Measurements from ENCODE around the gene LRRC74A. TPM values are rescaled to one million over a fixed set of nuclear protein-coding genes. Genes with fewer than 3 reads are reported as not detected.

Gene LRRC74A
- total and polyA plus RNA-seq, 8 donors, result 0.07 TPM; not detected in 7

DNA sequence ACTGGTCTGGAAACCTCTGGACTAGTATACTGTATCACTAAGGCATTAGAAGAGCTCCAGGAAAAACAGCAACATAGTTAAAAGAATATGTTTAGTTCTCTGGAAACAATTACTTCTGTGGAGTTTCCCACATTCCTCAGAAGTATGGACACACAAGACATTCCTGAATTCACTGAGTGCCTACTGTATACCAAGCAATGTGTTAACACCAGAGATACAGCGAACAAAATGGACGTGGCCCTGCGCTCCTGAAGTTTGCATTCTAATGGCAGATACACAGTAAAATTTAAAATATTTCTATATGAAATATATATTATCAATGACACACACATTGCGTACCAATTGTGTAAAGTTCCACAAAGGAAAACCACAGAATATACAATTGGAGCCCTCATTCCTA lies 14.6 kb upstream of the LRRC74A start:
- FAIRE-seq (no peak), DNase-seq (no peak), ATAC-seq (peak in 3 of 4 donors; percentile 1 to 20 (median 11))
- Histone ChIP-seq H3K27ac (peak overlapping the region; percentile 84 to 97 (median 93)), H3K9me3 (no peaks in the 10 kb centered on the region), H3K4me1 (peaks cover 17 to 22% (median 19%) of the 10 kb centered on the region in 3 donors), H3K27me3 (no peaks in the 10 kb centered on the region), H3K36me3 (peaks cover 0 to 24% (median 16%) of the 10 kb centered on the region in 3 donors), H3K4me3 (peak overlapping the region; percentile 64 to 70 (median 68))
- WGBS, 2 donors, result 13 to 18% methylated on average over 4 of the region's 4 CpGs
- intact Hi-C loops (cut with DNase I), result no loop called here
- TF ChIP-seq, protein P1, sequence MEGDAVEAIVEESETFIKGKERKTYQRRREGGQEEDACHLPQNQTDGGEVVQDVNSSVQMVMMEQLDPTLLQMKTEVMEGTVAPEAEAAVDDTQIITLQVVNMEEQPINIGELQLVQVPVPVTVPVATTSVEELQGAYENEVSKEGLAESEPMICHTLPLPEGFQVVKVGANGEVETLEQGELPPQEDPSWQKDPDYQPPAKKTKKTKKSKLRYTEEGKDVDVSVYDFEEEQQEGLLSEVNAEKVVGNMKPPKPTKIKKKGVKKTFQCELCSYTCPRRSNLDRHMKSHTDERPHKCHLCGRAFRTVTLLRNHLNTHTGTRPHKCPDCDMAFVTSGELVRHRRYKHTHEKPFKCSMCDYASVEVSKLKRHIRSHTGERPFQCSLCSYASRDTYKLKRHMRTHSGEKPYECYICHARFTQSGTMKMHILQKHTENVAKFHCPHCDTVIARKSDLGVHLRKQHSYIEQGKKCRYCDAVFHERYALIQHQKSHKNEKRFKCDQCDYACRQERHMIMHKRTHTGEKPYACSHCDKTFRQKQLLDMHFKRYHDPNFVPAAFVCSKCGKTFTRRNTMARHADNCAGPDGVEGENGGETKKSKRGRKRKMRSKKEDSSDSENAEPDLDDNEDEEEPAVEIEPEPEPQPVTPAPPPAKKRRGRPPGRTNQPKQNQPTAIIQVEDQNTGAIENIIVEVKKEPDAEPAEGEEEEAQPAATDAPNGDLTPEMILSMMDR (IDR thresholded peaks at IDR 0.05), result no peak

- intact Hi-C loops (cut with DNase I), result no loop called here
- Histone ChIP-seq H3K27me3 (no peaks in the 10 kb centered on the region), H3K9me3 (no peaks in the 10 kb centered on the region), H3K36me3 (peaks cover 0 to 19% (median 16%) of the 10 kb centered on the region in 3 donors), H3K4me3 (peak overlapping the region; percentile 64 to 70 (median 68)), H3K4me1 (peaks cover 17 to 22% (median 19%) of the 10 kb centered on the region in 3 donors), H3K27ac (peak overlapping the region; percentile 84 to 97 (median 93))
- no peak for FAIRE-seq
- WGBS, 2 donors, result 0% methylated on average over 20 of the region's 20 CpGs
- ATAC-seq, result peak; percentile 12 to 28 (median 16)
- TF ChIP-seq, protein P1 (IDR thresholded peaks at IDR 0.05), result no peak
- DNase-seq, result no peak
Measured at GRCh38 chr14:76812093-76812421, 14.2 kb upstream of the LRRC74A start.

- peaks cover 17 to 22% (median 19%) of the 10 kb centered on the region in 3 donors for H3K4me1 ChIP-seq
- WGBS, 2 donors, result 3 to 4% methylated on average over 60 to 69 of the region's 69 CpGs
- intact Hi-C loops (cut with DNase I), result no loop called here
- H3K36me3 ChIP-seq, result peaks cover 0 to 12% (median 11%) of the 10 kb centered on the region in 3 donors
- ATAC-seq (peak; percentile 89 to 94 (median 92)), DNase-seq (peak; percentile 96 to 100 (median 99)), FAIRE-seq (no peak)
- H3K27me3 ChIP-seq, result no peaks in the 10 kb centered on the region
- no peaks in the 10 kb centered on the region for H3K9me3 ChIP-seq
- H3K27ac ChIP-seq, result peak within 1 kb of the TSS; percentile 84 to 97 (median 93)
- peak within 1 kb of the TSS; percentile 64 to 70 (median 68) for H3K4me3 ChIP-seq
- TF ChIP-seq, protein P1 (IDR thresholded peaks at IDR 0.05), result no peak
Measured at GRCh38 chr14:76812422-76813383, 13.5 kb upstream of the LRRC74A start, which contains the start of gene ANGEL1. TSS of gene ANGEL1 (minus strand) at chr14:76812882. CDS start at chr14:76812827, 55 bp downstream.

DNA sequence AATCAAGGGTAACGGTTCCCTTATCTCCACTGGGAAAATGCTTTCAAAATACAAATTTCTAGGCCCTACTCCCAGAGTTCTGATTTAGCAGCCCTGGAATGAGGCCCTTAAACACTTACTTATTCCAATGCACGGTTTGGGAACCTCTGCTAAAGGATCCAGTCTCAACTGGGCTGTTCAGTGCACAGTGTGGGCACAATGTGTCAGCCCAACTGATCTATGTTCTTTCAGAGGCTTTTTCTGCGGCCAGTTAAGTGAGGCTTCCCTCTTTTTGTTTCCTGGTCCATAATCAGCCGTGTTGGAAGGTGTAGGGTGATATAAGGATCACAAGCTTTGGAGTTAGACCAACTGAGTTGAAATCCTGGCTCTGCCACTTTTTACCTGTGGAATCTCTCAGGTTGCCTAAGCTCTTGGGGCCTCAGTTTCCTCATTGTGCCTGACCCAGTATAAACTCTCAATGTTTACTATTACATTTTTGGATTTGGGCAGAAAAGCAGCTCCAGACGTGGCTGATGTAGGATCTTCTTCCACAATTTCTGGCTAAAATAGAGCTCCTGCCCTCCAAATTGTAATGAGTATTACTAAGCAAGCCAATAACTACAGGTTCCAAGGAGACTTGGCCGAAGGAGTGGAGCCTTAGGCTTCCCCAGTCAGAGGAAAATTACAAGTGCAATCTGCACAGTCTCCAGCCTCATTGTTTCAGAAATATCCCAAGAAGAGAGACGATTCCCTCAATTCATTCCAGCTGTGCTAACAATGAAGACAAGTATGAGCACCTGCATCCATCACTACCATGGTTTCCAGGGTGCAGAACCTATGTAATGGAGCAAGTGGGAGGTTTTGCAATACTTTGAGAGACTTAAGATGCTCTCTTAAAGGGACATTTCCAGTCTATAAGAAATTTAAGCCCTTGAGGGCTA lies 11.2 kb upstream of the LRRC74A start:
- Histone ChIP-seq H3K9me3 (no peaks in the 10 kb centered on the region), H3K27me3 (no peaks in the 10 kb centered on the region), H3K4me1 (peaks cover 13 to 15% (median 15%) of the 10 kb centered on the region in 3 donors), H3K4me3 (no peak overlapping the region), H3K36me3 (no peaks in the 10 kb centered on the region), H3K27ac (no peak overlapping the region)
- ATAC-seq (no peak), FAIRE-seq (no peak), DNase-seq (no peak)
- intact Hi-C loops (cut with DNase I), result no loop called here
- WGBS, 2 donors, result 66 to 67% methylated on average over 7 of the region's 7 CpGs
- TF ChIP-seq, protein P1 (IDR thresholded peaks at IDR 0.05), result no peak

All from pancreas (tissue), 10 donors.